Choroid plexus epithelial cell (primary cell): ENCODE measurements around the gene SLC22A5.
"Not testable (repeated sequence)": the region's sequence is repeated elsewhere in the genome, so short reads cannot be mapped to it uniquely, and the experiment has no call there.

ENCODE experiments used
- DNase-seq: peaks from one replicate; pipeline ENCODE4 v3.0.0-alpha.2; 2010; ENCODE audit warnings: low read depth
- H3K4me3 ChIP-seq: 2 replicates; pipeline ENCODE4 v1.5.1; 2011; ENCODE audit warnings: low read depth, mild to moderate bottlenecking, control low read depth, low read length, moderate library complexity
- CTCF ChIP-seq: conservative IDR thresholded peaks from 2 replicates; pipeline ENCODE4 v1.5.1; 2011; ENCODE audit warnings: low read depth, mild to moderate bottlenecking, control low read depth, inconsistent platforms, low read length, moderate library complexity

The SLC22A5 gene

GRCh38 chr5:132434416-132435286 lies 65.1 kb downstream of the SLC22A5 start:
- TF ChIP-seq CTCF, result no peak
- DNase-seq, result peak; percentile 48
- H3K4me3 ChIP-seq, result no peak overlapping the region

DNA sequence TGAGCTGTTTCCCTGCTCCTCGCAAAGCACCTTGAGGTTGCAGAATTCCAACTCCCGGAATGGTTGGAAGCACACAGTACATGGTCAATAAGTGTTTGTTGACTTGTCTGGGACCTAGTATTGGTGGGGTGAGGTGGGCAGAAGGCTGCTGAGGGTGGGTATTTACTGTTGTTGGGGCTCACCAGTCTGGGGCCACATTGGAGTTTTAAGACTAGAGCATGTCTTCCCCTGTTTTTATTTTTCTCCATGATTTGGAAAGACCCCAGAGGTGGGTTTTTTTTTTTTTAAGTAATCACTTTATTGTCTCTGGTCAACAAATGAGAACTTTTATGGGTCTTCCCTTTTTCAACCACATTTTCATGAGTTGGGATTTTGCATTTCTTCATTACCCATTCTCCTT lies 65.9 kb downstream of the SLC22A5 start:
- no peak for TF ChIP-seq CTCF
- no peak for DNase-seq
- no peak overlapping the region for H3K4me3 ChIP-seq

DNA sequence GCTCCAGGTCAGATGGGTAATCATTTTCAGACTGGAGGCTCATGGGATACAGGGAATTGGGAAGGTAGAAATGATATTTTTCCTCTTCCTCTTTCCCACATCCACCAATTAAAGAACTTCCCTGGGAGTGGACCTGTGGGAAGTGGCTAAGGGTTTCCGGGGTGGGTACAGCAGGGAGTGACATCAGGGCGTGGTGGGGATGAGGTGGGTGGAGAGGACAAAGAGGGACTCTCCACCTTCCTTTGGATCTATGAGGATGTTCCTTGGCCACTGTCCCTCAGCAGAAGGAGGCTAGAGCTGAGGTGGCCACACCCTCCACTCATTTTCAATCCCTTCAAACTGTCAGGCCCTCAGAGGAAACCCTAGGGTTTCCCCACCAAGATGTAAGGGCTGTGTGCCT lies 66.4 kb downstream of the SLC22A5 start:
- no peak for DNase-seq
- TF ChIP-seq CTCF, result no peak
- no peak overlapping the region for H3K4me3 ChIP-seq

DNA sequence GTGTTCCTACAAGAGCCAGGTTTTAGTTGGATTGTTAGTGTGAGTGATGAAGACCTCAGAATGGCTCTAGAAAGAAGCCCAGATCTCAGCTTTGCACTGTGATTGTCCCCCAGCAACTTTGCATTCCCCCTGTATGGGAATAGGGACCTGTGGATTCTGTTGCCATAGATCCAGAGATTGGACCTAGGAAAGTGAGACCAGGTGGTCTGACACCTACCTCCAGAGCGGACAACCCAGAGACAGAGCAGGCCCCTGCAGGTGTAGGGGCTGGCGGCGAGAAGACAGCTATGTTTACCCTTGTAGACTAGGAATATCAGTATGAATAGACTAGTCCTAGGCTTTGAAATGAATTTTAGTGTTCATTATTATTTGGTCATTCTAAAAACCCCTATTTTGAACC lies 67.4 kb downstream of the SLC22A5 start:
- H3K4me3 ChIP-seq, result no peak overlapping the region

DNA sequence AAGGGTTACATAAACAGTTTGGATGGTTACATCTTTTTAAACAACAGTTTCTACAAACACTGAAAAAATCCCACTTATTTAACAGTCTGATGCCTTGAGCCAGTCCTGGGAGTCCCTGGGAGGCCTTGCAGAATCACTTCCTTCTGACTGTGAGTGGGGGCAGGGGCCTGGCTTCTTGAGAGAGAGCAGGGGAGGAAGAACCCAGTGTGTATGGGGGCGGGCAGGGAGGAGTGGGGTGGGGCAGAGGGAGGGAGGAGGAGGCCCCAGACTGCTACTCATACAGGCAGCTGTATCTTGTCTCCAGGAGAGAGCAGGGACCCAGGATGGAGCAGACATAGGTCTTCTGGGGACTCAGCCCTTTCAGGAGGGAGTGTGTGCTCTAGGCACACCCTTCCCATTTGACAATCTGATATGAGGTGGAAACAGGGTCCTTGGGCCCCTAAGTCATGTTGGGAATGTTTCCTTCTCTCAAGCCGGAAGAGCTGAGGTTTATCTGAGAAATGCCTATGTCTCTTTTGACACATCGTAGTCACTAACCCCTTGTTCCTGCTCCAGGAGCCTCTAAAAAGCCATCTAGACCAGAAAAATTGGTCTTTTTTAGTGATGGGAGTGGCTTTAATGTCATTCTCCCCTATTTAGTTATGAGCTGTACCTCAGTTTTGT lies 68.2 kb downstream of the SLC22A5 start:
- no peak overlapping the region for H3K4me3 ChIP-seq
- peak; percentile 96 for DNase-seq

More for the DNA sequence above, 67.4 kb downstream of the SLC22A5 start:
- TF ChIP-seq CTCF, result no peak
- no peak for DNase-seq

GRCh38 chr5:132438267-132438645 lies 68.7 kb downstream of the SLC22A5 start:
- H3K4me3 ChIP-seq, DNase-seq: not testable (repeated sequence)

More for the DNA sequence above, 68.2 kb downstream of the SLC22A5 start:
- TF ChIP-seq CTCF, result no peak

DNA sequence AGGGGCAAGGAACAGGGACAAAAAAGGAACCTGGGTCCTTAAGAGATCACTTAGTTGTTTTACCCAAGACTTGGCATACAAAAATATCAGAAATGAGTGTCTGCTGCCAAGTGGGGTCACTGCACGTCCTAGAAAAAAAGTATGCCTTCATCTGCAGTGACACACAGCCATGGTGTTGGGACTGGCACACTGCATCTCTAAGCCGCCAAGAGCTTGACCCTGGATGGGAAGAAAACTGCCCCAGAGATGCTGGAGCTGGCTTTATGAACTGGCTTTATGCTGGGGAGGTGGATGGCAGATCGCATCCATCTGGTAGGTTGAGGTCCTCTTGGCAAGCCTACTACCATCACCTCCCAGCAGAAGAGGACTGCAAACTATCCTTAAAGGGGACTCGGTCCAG lies 69.4 kb downstream of the SLC22A5 start:
- TF ChIP-seq CTCF, result no peak
- no peak for DNase-seq
- H3K4me3 ChIP-seq, result no peak overlapping the region
